ENCODE data around the gene IQCK. TPM values are rescaled to one million over a fixed set of nuclear protein-coding genes. Genes with fewer than 3 reads are reported as not detected.
"Not testable (repeated sequence)": the region's sequence is repeated elsewhere in the genome, so short reads cannot be mapped to it uniquely, and the experiment has no call there.

The IQCK gene
- total RNA-seq, 1 donor from 2014 or later, result 8.2 TPM

DNA sequence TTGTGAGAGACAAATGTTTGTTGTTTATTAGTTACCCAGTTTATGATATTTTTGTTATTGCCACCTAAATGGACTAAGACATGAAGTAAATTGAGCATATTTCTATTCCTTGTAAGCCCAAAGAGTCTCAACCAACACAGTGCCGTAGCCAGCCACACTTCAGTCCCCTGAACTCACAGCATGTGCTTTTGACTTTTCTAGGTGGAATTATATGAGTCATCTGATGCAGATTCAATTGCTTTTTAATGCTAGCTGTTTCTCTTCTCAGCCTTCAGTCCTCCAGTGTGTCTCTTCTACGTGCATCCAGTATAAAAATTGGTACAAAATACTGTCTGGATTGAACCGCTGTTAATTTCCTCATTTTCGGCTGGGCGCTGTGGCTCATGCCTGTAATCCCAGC lies 39.0 kb downstream of the IQCK start:
- no peak for DNase-seq (ENCODE audit: low read depth in 2 of 2)

DNA sequence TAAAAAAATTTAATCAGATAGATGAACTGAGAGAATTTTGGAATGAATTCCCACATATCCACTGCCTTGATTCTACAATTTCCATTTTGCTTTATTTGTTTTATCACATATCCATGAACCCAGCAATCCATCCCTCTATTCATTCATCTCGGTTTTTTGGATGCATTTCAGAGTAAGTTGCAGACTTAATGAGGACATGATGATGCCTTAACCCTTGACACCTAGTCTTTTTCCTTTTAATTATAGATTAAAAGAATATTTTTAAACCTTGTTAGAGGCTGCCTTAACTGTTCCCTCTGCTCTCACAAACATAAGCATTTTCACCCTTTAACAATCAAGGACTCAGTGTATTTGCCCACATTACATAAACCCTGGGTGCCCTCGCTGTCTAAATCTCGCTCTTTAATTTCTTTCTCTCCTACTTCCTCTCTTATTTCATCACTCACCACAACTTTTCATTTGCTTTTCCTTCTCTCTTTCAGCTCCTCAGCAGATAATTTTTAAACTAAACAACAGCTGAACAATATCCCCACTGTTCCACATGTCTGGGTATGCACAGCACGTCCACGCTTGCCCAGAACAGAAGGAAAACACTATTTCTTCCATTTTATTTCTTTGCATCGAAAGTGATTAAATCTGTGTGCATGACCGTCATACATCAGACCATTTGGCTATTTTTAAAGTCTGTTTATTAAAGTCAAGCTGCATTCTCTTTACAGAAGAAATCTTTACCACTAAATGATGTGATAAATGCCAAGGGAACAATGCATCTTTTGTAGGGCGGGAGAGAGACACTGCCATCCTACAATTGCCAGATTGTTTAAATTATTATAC lies 39.9 kb downstream of the IQCK start:
- DNase-seq (ENCODE audit: low read depth in 2 of 2), result no peak

DNA sequence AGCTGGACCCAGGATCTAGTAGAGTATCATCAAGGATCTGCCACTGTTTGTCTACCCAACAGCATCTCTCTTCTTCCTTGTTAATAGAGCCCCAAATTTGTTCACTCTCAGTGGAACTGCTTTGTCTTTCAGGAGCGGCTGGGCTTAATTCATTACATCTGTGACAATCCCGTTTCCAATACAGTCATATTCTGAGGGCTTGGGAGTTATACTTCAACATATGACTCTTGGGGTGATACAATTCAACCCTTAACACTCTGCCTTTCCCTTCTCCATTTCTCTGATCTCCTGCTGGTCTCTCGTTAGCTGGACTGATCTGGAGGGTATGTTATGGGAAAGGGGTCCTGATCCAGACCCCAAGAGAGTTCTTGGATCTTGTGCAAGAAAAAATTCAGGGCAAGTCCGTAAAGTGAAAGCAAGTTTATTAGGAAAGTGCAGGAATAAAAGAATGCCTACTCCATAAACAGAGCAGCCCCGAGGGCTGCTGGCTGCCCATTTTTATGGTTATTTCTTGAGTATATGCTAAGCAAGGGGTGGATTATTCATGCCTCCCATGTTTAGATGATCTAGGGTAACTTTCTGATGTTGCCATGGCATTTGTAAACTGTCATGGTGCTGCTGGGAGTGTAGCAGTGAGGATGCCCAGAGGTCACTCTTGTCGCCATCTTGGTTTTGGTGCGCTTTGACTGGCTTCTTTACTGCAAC lies 42.4 kb downstream of the IQCK start:
- DNase-seq (ENCODE audit: low read depth in 2 of 2), result no peak

DNA sequence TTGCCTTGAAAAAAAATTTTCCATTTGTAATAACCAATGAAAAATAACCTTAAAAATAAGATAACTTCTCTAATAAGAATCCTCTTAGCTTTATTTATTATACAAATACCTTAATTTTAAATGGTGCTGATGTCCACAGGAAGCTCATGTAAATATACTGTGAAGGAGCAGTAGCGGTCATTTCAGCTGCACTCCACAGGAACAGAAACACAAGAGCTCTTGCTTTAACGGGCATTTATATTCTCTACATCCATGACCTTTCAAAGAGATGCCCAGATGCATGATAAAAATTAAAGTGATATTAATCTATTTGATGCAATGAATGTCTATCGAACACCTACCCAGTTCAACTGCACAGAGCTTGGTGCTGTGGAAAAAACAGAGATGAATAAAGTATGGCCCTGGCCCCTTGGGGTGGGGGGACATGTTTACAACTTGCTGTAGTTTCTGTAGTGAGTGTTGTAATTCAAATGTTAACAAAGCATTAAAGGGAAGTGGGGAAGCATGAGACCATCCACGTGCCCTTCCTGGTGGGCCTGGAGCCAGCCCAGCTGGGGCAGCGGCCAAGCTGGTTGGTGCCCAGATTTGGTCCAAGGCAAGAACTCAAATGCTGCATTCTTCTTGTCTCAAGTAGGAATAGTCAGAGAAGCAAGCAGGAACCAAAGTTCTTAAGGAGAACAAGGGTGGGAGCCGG lies 47.9 kb downstream of the IQCK start:
- DNase-seq (ENCODE audit: low read depth in 2 of 2), result peak; percentile 60 to 91

DNA sequence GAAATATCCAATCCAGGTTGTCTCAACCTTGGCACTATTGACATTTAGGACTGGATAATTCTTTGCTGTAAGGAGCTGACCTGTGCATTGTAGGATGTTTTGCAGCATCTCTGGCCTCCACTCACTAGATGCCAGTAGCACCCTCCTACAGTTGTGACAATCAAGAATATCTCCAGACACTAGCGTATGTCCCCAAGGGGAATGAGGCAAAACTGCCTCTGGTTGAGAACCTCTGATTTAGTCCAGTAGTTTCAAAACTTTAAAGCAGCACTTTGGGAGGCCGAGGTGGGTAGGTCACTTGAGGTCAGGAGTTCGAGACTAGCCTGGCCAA lies 48.4 kb downstream of the IQCK start:
- no peak for DNase-seq (ENCODE audit: low read depth in 2 of 2)

DNA sequence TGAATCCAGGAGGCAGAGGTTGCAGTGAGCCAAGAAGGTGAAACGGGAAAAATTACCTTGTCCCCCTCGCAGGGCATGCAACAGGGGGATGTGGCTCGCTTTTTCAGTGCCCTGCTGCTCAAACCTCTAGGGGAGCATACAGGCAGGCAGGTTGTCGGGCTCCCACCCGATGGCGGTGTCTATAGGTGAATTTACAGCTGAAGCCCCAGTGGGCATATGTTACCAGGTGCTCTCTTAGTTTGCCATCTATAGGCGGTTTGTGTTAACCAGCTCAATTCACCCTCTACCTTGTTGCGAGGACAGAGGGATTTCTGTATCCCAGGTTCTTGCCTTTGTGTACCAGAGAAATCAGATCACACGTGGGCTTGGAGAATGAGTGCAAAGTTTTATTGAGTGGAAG lies 48.9 kb downstream of the IQCK start:
- no peak for DNase-seq (ENCODE audit: low read depth in 2 of 2)

DNA sequence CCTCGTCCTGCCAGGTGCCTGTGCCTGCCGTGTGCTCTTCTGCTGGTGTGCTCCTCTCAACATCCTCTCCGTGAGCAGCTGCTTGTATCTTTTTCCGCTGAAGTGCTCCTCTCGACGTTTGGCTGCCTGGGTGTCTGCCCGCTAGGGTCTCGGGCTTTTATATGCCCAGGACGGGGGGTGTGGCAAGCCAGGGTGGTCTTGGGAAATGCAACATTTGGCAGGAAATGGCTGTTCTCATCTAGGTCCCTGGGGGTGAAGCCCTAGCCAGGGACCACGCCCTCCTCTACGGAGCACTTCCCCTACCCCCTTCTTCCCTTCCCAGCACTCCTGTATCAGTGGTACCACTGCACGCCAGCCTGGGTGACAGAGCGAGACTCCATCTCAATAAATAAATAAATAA lies 49.4 kb downstream of the IQCK start:
- no peak for DNase-seq (ENCODE audit: low read depth in 2 of 2)

DNA sequence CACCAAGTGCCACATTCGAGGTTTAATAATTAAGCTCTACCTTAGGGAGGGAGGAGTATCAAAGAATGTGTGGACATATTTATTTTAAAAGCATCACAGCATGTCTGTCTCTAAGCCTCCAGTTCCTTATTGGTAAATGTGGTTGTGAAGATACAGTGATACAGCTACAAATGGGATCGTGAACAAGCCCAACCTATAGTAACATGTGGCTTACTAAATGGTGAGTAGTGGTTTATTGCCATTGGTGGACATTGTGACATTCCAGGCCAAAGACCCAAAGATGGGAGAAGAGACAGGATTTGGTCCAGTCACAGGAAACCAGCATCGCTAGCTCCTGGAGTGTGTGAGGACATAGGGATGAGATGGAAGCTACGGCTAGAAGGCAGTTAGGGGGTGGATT lies 51.2 kb downstream of the IQCK start:
- no peak for DNase-seq (ENCODE audit: low read depth in 2 of 2)

DNA sequence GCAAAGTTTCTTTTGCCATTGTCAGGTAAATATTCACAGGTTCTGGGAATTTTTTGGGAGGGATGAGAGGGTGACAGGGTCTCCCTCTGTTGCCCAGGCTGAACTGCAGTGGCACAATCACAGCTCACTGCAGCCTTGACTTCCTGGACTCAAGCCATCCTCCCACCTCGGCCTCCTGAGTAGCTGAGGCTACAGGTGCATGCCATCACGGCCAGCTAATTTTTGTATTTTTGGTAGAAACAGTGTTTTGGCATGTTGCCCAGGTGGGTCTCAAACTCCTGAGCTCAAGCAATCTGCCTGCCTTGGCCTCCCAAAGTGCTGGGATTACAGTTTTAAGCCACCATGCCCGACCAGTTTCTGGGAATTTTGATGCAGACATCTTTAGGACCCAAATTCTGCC lies 53.0 kb downstream of the IQCK start:
- DNase-seq (ENCODE audit: low read depth in 2 of 2), result no peak

DNA sequence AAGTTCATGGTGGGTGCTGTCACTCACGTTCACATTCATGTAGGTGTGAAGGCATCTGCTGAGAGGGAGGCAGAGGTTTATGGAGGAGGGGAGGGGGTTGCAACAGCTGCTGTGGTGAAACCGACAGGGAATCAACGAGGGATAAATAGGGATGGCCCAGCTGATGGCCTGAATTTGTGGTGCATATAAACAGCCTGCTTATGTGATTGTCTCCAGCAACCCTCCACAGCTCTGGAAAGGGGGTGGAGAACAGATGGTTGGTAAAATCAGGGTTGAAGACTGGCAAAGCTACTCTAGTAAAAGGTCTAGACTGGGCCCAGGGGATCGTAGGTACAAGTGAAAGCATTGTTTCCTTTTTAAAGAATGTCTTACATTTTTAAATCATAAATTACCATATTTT lies 53.7 kb downstream of the IQCK start:
- no peak for DNase-seq (ENCODE audit: low read depth in 2 of 2)

DNA sequence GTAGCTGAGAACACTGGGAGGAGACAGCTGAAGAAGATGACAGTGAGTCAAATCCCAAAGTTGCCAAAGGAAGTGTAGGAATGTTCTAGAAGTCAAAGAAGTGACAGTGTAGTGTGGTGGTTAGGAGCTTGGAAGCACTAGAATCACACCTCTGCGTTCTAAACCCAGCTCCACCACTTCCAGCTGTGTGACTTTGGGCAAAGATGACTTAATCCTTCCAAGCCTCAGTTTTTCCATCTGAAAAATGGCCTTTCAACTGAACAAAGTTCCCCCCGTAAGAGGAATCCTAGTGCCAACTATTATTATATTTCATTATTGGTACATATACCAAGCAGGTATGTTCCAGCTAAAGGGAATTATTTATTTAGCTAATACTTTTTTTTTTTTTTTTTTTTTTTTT lies 56.0 kb downstream of the IQCK start:
- DNase-seq (ENCODE audit: low read depth in 2 of 2), result no peak

DNA sequence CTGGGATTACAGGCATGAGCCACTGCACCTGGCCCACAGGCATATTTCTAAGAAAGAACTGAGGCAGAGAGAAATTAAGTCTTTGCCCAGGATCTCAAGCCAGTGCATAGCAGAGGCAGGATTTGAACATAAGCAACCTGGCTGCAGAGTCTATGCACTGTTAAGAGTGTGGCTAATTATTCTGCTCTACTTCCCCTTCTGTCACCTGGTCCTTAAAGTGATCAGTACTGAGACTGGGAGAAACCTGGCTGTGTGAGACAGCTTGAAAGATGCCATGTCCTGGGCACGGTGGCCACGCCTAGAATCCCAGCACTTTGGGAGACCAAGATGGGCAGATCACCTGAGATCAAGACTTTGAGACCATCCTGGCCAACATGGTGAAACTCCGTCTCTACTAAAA lies 58.1 kb downstream of the IQCK start:
- no peak for DNase-seq (ENCODE audit: low read depth in 2 of 2)

DNA sequence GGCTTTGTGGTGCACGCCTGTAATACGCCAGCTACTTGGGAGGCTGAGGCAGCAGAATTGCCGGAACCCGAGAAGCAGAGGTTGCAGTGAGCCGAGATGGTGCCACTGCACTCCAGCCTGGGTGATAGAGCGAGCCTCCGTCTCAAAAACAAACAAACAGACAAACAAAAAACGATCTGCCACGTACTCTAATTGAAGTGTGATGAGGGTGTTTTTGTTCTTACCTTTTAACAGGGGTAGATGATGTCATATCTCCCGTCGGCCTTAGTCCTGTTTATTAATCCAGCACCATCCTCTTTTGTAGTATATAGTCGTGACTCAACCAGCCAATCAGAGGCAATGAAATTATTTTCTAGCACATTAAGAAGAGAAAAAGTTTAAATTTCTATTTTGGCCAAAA lies 58.5 kb downstream of the IQCK start:
- DNase-seq (ENCODE audit: low read depth in 2 of 2), result no peak

DNA sequence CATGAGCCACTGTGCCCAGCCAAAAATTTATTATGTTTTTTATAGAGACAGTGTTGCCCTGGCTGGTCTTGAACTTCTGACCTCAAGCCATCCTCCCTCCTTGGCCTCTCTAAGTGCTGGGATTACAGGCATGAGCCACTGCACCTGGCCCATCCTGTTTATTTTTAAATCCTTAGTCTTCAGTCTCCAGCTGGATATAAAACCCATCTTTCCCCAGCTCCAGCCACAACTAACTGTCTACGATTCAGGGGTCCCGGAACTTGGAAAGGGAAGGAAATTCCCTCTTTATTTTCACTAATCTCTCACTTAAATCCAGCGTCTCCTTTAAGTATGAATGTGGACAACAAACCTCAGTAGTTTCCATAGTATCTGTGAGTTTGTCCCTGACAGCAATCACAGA lies 62.2 kb downstream of the IQCK start:
- no peak for DNase-seq (ENCODE audit: low read depth in 2 of 2)

DNA sequence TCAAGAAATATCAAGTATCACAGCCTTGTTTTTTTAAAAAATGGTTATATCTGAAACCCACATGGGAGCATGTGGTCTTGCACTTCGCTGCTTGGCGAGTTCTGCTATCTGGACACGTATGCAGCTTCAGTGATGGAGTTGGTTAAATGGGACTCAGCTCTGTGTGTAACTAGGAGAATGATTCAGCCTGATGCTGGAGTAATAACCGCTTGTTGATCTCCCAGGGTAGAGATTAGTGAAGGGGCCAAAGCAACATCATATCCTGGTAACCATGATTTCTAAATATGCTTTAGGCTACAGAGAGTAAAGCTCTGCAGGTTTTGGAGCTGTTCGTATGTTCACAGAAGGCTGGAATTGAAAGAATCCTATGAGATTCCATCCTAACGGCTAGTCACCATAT lies 63.2 kb downstream of the IQCK start:
- no peak for DNase-seq (ENCODE audit: low read depth in 2 of 2)

DNA sequence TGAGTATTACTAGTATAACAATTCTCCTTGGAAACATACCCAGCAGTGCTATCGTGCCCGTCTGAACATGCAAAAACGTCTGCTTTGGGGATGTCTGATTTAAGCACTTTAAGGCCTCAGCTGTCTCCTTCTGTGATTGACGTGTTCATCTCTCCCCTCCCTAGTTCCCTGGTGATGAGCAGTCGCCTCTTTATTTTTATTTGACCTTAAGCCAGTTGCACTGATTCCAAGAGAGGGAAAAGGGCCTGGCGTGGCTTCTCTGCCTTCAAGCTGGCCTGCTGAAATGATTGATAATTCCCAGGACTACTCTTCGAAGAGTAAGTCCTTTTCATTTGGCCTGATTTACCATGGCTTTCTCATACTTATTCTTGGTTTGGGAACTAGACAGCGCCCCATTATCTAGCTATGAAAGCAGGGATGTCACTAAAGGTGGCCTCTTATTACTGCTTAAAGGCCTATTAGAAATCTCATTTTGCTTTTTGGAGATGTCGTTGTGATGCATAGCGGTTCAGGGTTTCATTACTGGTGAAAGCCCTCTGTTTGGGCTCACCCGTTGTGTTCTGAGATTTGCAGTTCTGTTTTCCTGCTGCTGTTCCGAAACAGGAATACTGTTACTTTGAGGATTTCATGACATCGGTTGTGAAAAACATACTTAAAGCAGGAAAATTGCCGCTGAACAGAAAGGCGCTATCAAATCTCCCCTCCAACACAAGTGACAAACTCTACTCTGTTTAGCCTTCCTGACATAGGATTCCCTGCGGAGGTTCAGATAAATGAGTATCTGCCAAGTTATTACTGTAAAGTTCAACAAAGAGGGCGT lies 65.5 kb downstream of the IQCK start:
- DNase-seq (ENCODE audit: low read depth in 2 of 2), result no peak

DNA sequence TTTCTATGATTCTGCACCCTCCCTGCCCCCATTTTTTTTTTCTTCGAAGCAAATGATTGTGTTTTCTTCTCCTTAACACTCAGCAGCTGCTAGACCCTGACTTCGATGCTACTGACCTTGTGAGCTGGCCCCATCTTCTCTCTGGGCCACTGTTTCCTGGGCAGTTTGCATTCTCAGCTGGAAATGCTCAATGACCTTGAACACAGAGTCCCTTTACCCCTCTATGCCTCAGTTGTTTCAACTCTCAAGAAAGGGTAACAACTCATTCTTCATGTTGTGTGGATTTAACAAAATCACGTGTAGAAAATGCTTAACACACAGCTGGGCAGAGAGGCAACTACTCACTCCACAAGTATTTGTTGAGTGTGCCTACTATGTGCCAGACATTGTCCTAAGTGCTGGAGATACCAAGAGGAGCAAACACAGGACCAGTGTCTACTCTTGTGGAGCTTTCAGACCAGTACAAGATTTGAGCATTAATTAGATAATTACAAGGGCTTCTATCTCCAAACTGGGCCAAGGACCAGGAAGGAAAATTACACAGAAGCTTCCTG lies 66.2 kb downstream of the IQCK start:
- DNase-seq (ENCODE audit: low read depth in 2 of 2), result no peak

DNA sequence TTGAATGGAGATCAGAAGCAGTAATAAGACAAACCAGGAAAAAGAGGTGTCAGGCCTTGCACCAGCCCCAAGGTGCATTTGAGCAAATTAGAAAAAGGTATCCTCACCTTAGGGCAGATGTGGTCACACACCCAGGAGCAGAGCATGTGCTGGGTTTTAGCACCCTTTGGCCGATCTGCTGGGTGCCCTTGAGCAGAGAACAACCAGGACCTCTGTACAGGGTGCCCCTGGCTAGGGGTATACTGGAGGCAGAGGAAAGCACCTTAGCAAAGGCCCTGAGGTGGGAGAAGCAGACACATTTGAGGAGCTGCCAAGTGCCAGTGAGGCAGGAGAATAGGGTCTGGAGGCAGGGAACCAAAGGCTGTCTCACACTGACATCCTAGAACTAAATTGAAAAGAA lies 67.0 kb downstream of the IQCK start:
- no peak for DNase-seq (ENCODE audit: low read depth in 2 of 2)

DNA sequence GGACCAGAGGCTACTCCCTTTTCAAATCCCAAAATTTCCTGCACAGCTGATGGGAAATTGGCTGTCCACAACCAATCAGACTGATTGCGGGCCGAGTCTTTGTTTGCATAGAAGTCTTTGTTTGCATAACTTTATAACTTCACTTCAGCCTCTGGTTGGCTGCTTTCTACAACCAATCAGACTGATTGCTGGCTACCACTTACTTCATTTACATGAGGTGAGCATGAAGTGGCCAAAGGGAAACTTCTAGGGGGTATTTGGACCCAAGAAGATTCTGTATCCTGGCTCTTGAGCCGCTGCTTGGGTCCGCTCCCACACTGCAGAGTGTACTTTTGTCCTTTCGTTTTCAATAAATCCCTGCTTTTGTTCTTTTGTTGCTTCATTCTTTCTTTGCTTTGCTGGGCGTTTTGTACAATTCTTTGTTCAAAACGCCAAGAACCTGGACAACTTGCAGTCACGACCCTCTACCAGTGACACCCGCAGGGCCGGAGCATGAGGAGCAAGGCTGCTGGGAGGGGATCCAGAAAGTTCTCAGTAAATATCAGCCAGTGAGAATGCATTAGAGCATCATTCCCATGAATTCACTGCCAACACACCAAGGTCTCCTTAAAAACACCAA lies 67.5 kb downstream of the IQCK start:
- no peak for DNase-seq (ENCODE audit: low read depth in 2 of 2)

DNA sequence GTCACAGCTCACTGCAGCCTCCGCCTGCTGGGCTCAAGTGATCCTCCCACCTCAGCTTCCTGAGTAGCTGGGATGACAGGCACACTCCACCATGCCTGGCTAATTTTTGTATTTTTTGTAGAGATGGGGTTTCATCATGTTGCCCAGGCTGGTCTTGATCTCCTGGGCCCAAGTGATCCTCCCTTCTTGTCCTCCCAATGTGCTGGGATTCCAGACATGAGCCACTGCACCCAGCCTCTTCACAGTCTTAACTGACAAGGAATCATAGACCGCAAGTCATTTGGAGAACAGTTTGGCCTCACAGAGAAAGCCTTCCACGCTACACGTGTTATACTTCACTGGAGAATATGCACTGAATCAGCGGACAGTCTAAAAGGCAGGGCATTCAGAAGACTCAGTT lies 83.3 kb downstream of the IQCK start:
- DNase-seq (ENCODE audit: low read depth in 2 of 2), result not testable (repeated sequence)

DNA sequence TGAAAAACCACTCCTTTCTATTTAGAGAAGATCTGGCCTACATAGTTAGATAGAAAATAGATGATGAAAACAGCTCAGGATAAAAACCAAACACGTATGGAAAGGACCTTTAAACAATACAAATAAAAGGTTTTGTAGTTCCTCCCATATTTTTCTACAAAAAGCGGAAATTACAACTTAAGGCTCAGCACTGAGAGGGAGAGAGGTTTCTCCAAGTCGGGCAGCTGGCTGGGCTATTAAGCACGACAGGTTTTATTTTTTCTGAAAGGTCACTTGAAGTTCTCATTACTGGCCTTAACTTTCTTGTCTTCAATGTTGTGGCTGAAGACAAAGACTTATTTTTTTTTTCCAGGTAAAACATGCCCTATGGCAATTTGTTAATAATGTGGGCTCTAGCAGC lies 83.8 kb downstream of the IQCK start:
- DNase-seq (ENCODE audit: low read depth in 2 of 2), result not testable (repeated sequence)

Measured in dermis microvascular lymphatic vessel endothelial cell (primary cell).